RWPE2 (cell line): ENCODE measurements around the gene NKAIN2.

ENCODE experiments used
- ATAC-seq: fragments of 200-7000 bp; cut with Tn5 transposase; 3 replicates; pipeline ENCODE4 v1.9.1; 2021; ENCODE audit warnings: low read depth
- DNase-seq: peaks from one replicate; pipeline ENCODE4 v3.0.0-alpha.2; 2020; ENCODE audit warnings: low spot score
- H3K27ac ChIP-seq: fragments of 450-650 bp; 2 replicates; pipeline ENCODE4 v1.5.1; 2017; ENCODE audit warnings: mild to moderate bottlenecking; ENCODE audit not compliant: poor library complexity, severe bottlenecking
- H3K27me3 ChIP-seq: fragments of 250-450 bp; sonication (Bioruptor Pico); 2 replicates; pipeline ENCODE4 v1.5.1; 2021; ENCODE audit warnings: mild to moderate bottlenecking, moderate library complexity; ENCODE audit not compliant: insufficient read depth, poor library complexity, severe bottlenecking
- H3K36me3 ChIP-seq: fragments of 250-450 bp; sonication (Bioruptor Pico); 2 replicates; pipeline ENCODE4 v1.5.1; 2020; ENCODE audit warnings: low read depth, mild to moderate bottlenecking, moderate library complexity
- H3K4me1 ChIP-seq: fragments of 250-450 bp; sonication (Bioruptor Pico); 2 replicates; pipeline ENCODE4 v1.5.1; 2021; ENCODE audit warnings: mild to moderate bottlenecking, moderate library complexity; ENCODE audit not compliant: insufficient read depth, poor library complexity, severe bottlenecking
- H3K4me3 ChIP-seq: fragments of 250-450 bp; sonication (Bioruptor Pico); 2 replicates; pipeline ENCODE4 v1.5.1; 2021; ENCODE audit warnings: mild to moderate bottlenecking, moderate library complexity; ENCODE audit not compliant: severe bottlenecking
- H3K9me3 ChIP-seq: fragments of 250-450 bp; sonication (Bioruptor Pico); 2 replicates; pipeline ENCODE4 v1.5.1; 2021; ENCODE audit warnings: mild to moderate bottlenecking, moderate library complexity; ENCODE audit not compliant: severe bottlenecking
- TF ChIP-seq, protein P1 (sequence below): fragments of 450-650 bp; IDR thresholded peaks from one replicate; pipeline ENCODE4 v1.5.1; 2017; ENCODE audit warnings: mild to moderate bottlenecking, moderate library complexity; ENCODE audit not compliant: poor library complexity, severe bottlenecking

Gene NKAIN2

DNA sequence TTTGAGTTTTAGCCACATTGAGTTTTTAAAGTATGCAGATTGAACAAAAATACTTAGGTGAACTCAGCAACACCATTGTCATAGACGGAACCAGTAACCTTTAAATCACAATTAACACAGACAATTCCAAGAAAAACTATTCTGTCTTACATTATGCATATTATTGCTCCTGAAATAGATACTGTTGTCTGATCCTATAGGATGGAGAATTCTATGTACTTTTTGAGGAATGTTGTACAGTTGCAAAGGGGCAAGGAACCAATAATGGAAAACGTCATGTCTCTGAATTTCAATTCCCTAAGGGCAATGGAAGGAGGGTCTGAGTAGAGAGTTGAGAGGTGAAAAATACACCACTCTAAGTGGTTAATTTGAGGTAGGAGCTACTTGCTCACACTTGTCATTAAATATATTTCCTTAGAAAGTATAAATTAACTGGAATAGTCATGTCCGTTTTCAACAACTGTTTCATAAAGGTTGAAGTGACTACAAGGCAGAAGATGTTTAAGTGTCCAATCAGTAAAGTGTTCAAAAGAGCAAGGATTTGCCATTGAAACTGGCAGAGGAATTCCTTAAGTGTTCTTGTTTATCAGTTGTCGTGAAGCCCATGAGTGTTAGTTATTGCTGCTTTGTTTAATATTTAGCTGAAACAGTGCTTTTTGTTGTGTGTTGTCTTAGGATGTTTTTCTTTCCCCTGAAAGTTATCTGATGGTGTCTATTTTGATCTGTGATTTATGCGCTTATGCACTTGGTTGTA lies 1.3 kb downstream of the NKAIN2 start:
- Histone ChIP-seq H3K27ac (no peak overlapping the region), H3K4me3 (no peak overlapping the region), H3K4me1 (no peaks in the 10 kb centered on the region), H3K27me3 (peaks cover 45% of the 10 kb centered on the region), H3K36me3 (no peaks in the 10 kb centered on the region), H3K9me3 (peaks cover 2% of the 10 kb centered on the region)
- ATAC-seq (no peak), DNase-seq (no peak)
- TF ChIP-seq, protein P1, sequence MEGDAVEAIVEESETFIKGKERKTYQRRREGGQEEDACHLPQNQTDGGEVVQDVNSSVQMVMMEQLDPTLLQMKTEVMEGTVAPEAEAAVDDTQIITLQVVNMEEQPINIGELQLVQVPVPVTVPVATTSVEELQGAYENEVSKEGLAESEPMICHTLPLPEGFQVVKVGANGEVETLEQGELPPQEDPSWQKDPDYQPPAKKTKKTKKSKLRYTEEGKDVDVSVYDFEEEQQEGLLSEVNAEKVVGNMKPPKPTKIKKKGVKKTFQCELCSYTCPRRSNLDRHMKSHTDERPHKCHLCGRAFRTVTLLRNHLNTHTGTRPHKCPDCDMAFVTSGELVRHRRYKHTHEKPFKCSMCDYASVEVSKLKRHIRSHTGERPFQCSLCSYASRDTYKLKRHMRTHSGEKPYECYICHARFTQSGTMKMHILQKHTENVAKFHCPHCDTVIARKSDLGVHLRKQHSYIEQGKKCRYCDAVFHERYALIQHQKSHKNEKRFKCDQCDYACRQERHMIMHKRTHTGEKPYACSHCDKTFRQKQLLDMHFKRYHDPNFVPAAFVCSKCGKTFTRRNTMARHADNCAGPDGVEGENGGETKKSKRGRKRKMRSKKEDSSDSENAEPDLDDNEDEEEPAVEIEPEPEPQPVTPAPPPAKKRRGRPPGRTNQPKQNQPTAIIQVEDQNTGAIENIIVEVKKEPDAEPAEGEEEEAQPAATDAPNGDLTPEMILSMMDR, result no peak

DNA sequence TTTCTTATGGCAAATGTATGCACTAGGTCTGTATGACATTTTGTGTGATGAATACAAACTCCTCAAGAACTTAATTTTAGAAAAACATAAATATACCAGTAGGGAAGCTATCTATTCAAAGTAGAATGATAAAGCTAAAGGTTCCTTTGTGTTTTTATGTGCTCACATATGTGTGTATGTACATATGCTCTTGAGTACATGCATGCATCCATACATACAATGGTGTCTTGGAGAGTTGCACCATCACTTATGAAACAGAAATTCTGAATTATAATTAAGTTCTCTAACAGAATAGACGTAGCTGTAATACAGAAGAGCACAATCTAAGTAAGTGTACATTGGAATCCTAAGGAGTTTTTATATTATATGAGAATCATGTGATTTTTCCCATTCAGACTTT lies 2.3 kb downstream of the NKAIN2 start:
- TF ChIP-seq, protein P1, result no peak
- H3K4me1 ChIP-seq, result no peaks in the 10 kb centered on the region
- DNase-seq (no peak), ATAC-seq (no peak)
- H3K36me3 ChIP-seq, result no peaks in the 10 kb centered on the region
- no peak overlapping the region for H3K4me3 ChIP-seq
- no peak overlapping the region for H3K27ac ChIP-seq
- peaks cover 2% of the 10 kb centered on the region for H3K9me3 ChIP-seq
- H3K27me3 ChIP-seq, result peaks cover 45% of the 10 kb centered on the region

DNA sequence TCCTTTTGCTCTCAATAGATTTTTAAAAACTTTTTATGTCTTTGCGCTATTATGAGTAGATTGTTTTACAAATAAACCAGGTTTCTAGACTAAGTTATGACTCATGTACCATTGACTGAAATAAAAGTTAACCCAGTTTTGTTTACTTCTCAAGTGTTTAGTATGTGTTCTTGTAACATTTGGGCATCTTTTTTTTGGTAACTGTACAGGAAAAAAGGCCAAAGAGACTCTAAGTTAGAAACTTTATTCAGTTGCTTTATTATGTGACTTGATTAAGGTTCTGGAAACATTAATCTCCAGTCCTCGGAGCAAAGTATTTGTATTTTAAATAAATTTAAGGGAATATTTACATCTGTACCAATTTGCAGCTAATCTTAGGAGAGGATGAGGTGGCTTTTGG lies 2.9 kb downstream of the NKAIN2 start:
- ATAC-seq (no peak), DNase-seq (no peak)
- no peak overlapping the region for H3K4me3 ChIP-seq
- H3K36me3 ChIP-seq, result no peaks in the 10 kb centered on the region
- H3K27ac ChIP-seq, result no peak overlapping the region
- TF ChIP-seq, protein P1, result no peak
- H3K27me3 ChIP-seq, result peaks cover 45% of the 10 kb centered on the region
- no peaks in the 10 kb centered on the region for H3K4me1 ChIP-seq
- peaks cover 2% of the 10 kb centered on the region for H3K9me3 ChIP-seq

DNA sequence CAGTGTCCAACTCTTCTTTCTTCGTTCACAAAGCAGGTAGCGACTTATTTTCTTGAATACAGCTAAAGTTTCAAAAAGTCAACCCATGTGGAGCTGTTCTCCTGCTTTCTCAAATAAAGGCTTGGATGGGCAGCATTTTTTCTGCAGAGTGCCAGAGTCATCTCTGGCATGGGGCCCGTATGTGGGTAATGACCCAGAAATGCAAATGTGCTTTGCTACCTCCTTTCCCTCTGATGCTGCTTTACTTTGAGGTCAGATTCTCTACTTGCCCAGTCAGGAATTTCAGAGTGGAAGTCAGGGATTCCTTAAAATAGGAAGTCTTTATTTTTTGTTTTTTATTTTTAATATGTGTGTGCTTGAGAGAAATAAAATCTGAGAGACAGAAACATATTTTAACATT lies 4.9 kb downstream of the NKAIN2 start:
- Histone ChIP-seq H3K4me1 (no peaks in the 10 kb centered on the region), H3K36me3 (no peaks in the 10 kb centered on the region)

More for the DNA sequence above, 4.9 kb downstream of the NKAIN2 start:
- Histone ChIP-seq H3K27me3 (peaks cover 38% of the 10 kb centered on the region), H3K4me3 (no peak overlapping the region), H3K9me3 (peaks cover 2% of the 10 kb centered on the region), H3K27ac (no peak overlapping the region)
- no peak for DNase-seq
- TF ChIP-seq, protein P1, result no peak
- ATAC-seq, result 0 out of 3 replicates have a peak, but pooled peaks have one; percentile 27
